CD4-positive, alpha-beta T cell treated with Interleukin-2 at 100 ng/mL for 4 hours (primary cell): Measurements from ENCODE around the gene CHL1.

Source experiments
- DNase-seq: peaks from one replicate; pipeline ENCODE4 v3.0.0-alpha.2; 2020; ENCODE audit warnings: low spot score

CHL1 gene

GRCh38 chr3:196311-197148 is at the start of gene CHL1:
Gene CHL1 (plus strand): TSS chr3:196763. CDS start chr3:319777, 123,014 bp downstream.
- DNase-seq, result no peak

- no peak for DNase-seq
Observed at GRCh38 chr3:151614-152189, 44.9 kb upstream of the CHL1 start.

- no peak for DNase-seq
Observed at GRCh38 chr3:159974-160373, 36.6 kb upstream of the CHL1 start.

GRCh38 chr3:166071-166470 is 30.5 kb upstream of the CHL1 start:
- DNase-seq, result no peak

GRCh38 chr3:166799-167198 is 29.8 kb upstream of the CHL1 start:
- no peak for DNase-seq

- no peak for DNase-seq
Observed at GRCh38 chr3:173886-174285, 22.7 kb upstream of the CHL1 start.

GRCh38 chr3:184976-185375 is 11.6 kb upstream of the CHL1 start:
- no peak for DNase-seq

- DNase-seq, result no peak
Observed at GRCh38 chr3:192215-192929, 4.2 kb upstream of the CHL1 start.

- no peak for DNase-seq
Observed at GRCh38 chr3:194001-194400, 2.6 kb upstream of the CHL1 start.

- no peak for DNase-seq
Observed at GRCh38 chr3:194421-194820, 2.1 kb upstream of the CHL1 start.

GRCh38 chr3:195666-196065 is 897 bp upstream of the CHL1 start:
- no peak for DNase-seq

GRCh38 chr3:197149-197827 is 725 bp downstream of the CHL1 start:
- DNase-seq, result no peak

- DNase-seq, result no peak
Observed at GRCh38 chr3:197828-198491, 1.4 kb downstream of the CHL1 start.

- DNase-seq, result no peak
Observed at GRCh38 chr3:199835-200234, 3.3 kb downstream of the CHL1 start.

GRCh38 chr3:200758-201325 is 4.3 kb downstream of the CHL1 start:
- DNase-seq, result no peak

- DNase-seq, result no peak
Observed at GRCh38 chr3:204102-204501, 7.5 kb downstream of the CHL1 start.

GRCh38 chr3:207973-208372 is 11.4 kb downstream of the CHL1 start:
- no peak for DNase-seq

- no peak for DNase-seq
Observed at GRCh38 chr3:210669-211068, 14.1 kb downstream of the CHL1 start.

GRCh38 chr3:212432-212831 is 15.9 kb downstream of the CHL1 start:
- DNase-seq, result no peak

- DNase-seq, result no peak
Observed at GRCh38 chr3:217099-217813, 20.7 kb downstream of the CHL1 start.

GRCh38 chr3:217948-218347 is 21.4 kb downstream of the CHL1 start:
- no peak for DNase-seq
